H1 (cell line): ENCODE data around the gene OPRD1.
"Not testable (repeated sequence)": the region's sequence is repeated elsewhere in the genome, so short reads cannot be mapped to it uniquely, and the experiment has no call there.

Experiments used
- ATF2 ChIP-seq: IDR thresholded peaks from 2 replicates; pipeline ENCODE4 v1.6.1; 2012; ENCODE audit warnings: low read length, inconsistent platforms
- BCL11A ChIP-seq, 2 experiments: IDR thresholded peaks; one replicate each; pipeline ENCODE4 v1.6.1; 2011; ENCODE audit warnings: low read depth in 2 of 2, low read length in 2 of 2, mild to moderate bottlenecking in 2 of 2
- CEBPB ChIP-seq: IDR thresholded peaks from 2 replicates; pipeline ENCODE4 v1.6.1; 2012; ENCODE audit warnings: low read depth, low read length
- HDAC6 ChIP-seq: IDR thresholded peaks from one replicate; pipeline ENCODE4 v1.7.1; 2012; ENCODE audit warnings: low read depth, mild to moderate bottlenecking, inconsistent platforms, low read length, moderate library complexity
- POLR2A ChIP-seq, 2 experiments: IDR thresholded peaks; 1 replicate in 1 of 2; 2 replicates in 1 of 2; pipeline ENCODE4 v1.6.1; 2011; ENCODE audit warnings: low read depth in 2 of 2, low read length in 2 of 2, mild to moderate bottlenecking in 2 of 2; ENCODE audit errors: control extremely low read depth in 1 of 2
- TBP ChIP-seq: IDR thresholded peaks from 2 replicates; pipeline ENCODE4 v1.6.1; 2011; ENCODE audit warnings: low read depth, low read length, improper control_type of control experiment

GRCh38 chr1:28854406-28854805 lies 42.4 kb downstream of the OPRD1 start:
- not testable (repeated sequence) for TF ChIP-seq POLR2A (IDR thresholded peaks at IDR 0.05; ENCODE audit: control extremely low read depth in 1 of 2, low read depth in 2 of 2, low read length in 2 of 2); BCL11A (IDR thresholded peaks at IDR 0.05; ENCODE audit: low read depth in 2 of 2, low read length in 2 of 2); CEBPB; TBP; ATF2; HDAC6
